ENCODE measurements around the gene NEUROD4.

Gene NEUROD4

GRCh38 chr12:55063291-55063690 is 43.5 kb downstream of the NEUROD4 start:
- Histone ChIP-seq H3K9me3 (ENCODE audit: insufficient read depth, low read depth, low read length) (no peaks in the 10 kb centered on the region), H3K27ac (ENCODE audit: low read length) (no peak overlapping the region), H3K27me3 (ENCODE audit: insufficient read depth, low read length) (no peaks in the 10 kb centered on the region), H3K9ac (ENCODE audit: low read depth, low read length) (no peak overlapping the region), H3K4me1 (ENCODE audit: insufficient read depth, low read length) (peaks cover 10% of the 10 kb centered on the region), H3K4me3 (ENCODE audit: low read length) (no peak overlapping the region), H3K36me3 (ENCODE audit: insufficient read depth, low read depth, low read length) (no peaks in the 10 kb centered on the region)

GRCh38 chr12:55065535-55065934 is 45.8 kb downstream of the NEUROD4 start:
- Histone ChIP-seq H3K9me3 (ENCODE audit: insufficient read depth, low read depth, low read length) (no peaks in the 10 kb centered on the region), H3K27ac (ENCODE audit: low read length) (no peak overlapping the region), H3K4me3 (ENCODE audit: low read length) (no peak overlapping the region), H3K9ac (ENCODE audit: low read depth, low read length) (no peak overlapping the region), H3K4me1 (ENCODE audit: insufficient read depth, low read length) (peaks cover 7% of the 10 kb centered on the region), H3K36me3 (ENCODE audit: insufficient read depth, low read depth, low read length) (no peaks in the 10 kb centered on the region), H3K27me3 (ENCODE audit: insufficient read depth, low read length) (no peaks in the 10 kb centered on the region)

- Histone ChIP-seq H3K9ac (ENCODE audit: low read depth, low read length) (no peak overlapping the region), H3K9me3 (ENCODE audit: insufficient read depth, low read depth, low read length) (no peaks in the 10 kb centered on the region), H3K4me3 (ENCODE audit: low read length) (no peak overlapping the region), H3K27me3 (ENCODE audit: insufficient read depth, low read length) (no peaks in the 10 kb centered on the region), H3K36me3 (ENCODE audit: insufficient read depth, low read depth, low read length) (no peaks in the 10 kb centered on the region), H3K27ac (ENCODE audit: low read length) (no peak overlapping the region), H3K4me1 (ENCODE audit: insufficient read depth, low read length) (peaks cover 3% of the 10 kb centered on the region; the same call in 1 of the 2 replicates)
Observed at GRCh38 chr12:55067701-55068100, 47.9 kb downstream of the NEUROD4 start.

GRCh38 chr12:55068416-55069010 is 48.7 kb downstream of the NEUROD4 start:
- Histone ChIP-seq H3K9ac (ENCODE audit: low read depth, low read length) (no peak overlapping the region), H3K4me1 (ENCODE audit: insufficient read depth, low read length) (peaks cover 3% of the 10 kb centered on the region; the same call in 1 of the 2 replicates), H3K27ac (ENCODE audit: low read length) (no peak overlapping the region), H3K27me3 (ENCODE audit: insufficient read depth, low read length) (no peaks in the 10 kb centered on the region), H3K36me3 (ENCODE audit: insufficient read depth, low read depth, low read length) (no peaks in the 10 kb centered on the region), H3K9me3 (ENCODE audit: insufficient read depth, low read depth, low read length) (no peaks in the 10 kb centered on the region), H3K4me3 (ENCODE audit: low read length) (no peak overlapping the region)

- Histone ChIP-seq H3K36me3 (ENCODE audit: insufficient read depth, low read depth, low read length) (no peaks in the 10 kb centered on the region), H3K27me3 (ENCODE audit: insufficient read depth, low read length) (no peaks in the 10 kb centered on the region), H3K4me3 (ENCODE audit: low read length) (no peak overlapping the region), H3K9me3 (ENCODE audit: insufficient read depth, low read depth, low read length) (no peaks in the 10 kb centered on the region), H3K27ac (ENCODE audit: low read length) (no peak overlapping the region), H3K9ac (ENCODE audit: low read depth, low read length) (no peak overlapping the region), H3K4me1 (ENCODE audit: insufficient read depth, low read length) (peaks cover 3% of the 10 kb centered on the region; the same call in 1 of the 2 replicates)
Observed at GRCh38 chr12:55072083-55072482, 52.3 kb downstream of the NEUROD4 start.

- H3K27ac ChIP-seq (ENCODE audit: low read length) = no peak overlapping the region
- H3K4me1 ChIP-seq (ENCODE audit: insufficient read depth, low read length) = no peaks in the 10 kb centered on the region
Observed at GRCh38 chr12:55073043-55074022, 53.6 kb downstream of the NEUROD4 start.

GRCh38 chr12:55074806-55075205 is 55.0 kb downstream of the NEUROD4 start:
- H3K36me3 ChIP-seq (ENCODE audit: insufficient read depth, low read depth, low read length) = no peaks in the 10 kb centered on the region
- no peak overlapping the region for H3K4me3 ChIP-seq (ENCODE audit: low read length)
- H3K9me3 ChIP-seq (ENCODE audit: insufficient read depth, low read depth, low read length) = no peaks in the 10 kb centered on the region
- H3K4me1 ChIP-seq (ENCODE audit: insufficient read depth, low read length) = no peaks in the 10 kb centered on the region
- no peak overlapping the region for H3K9ac ChIP-seq (ENCODE audit: low read depth, low read length)
- no peaks in the 10 kb centered on the region for H3K27me3 ChIP-seq (ENCODE audit: insufficient read depth, low read length)
- no peak overlapping the region for H3K27ac ChIP-seq (ENCODE audit: low read length)

More at GRCh38 chr12:55073043-55074022, 53.6 kb downstream of the NEUROD4 start:
- Histone ChIP-seq H3K36me3 (ENCODE audit: insufficient read depth, low read depth, low read length) (no peaks in the 10 kb centered on the region), H3K4me3 (ENCODE audit: low read length) (no peak overlapping the region), H3K27me3 (ENCODE audit: insufficient read depth, low read length) (no peaks in the 10 kb centered on the region), H3K9me3 (ENCODE audit: insufficient read depth, low read depth, low read length) (no peaks in the 10 kb centered on the region), H3K9ac (ENCODE audit: low read depth, low read length) (no peak overlapping the region)
